HUES64 (cell line): Measurements from ENCODE around the gene GRB7. TPM values are rescaled to one million over a fixed set of nuclear protein-coding genes. Genes with fewer than 3 reads are reported as not detected.
"Not testable (repeated sequence)": the region's sequence is repeated elsewhere in the genome, so short reads cannot be mapped to it uniquely, and the experiment has no call there.

Experiments
- H3K27ac ChIP-seq: 2 replicates; pipeline ENCODE4 v1.7.0; 2013; ENCODE audit warnings: low read depth, low read length, inconsistent platforms
- H3K27me3 ChIP-seq: 2 replicates; pipeline ENCODE4 v1.6.1; 2013; ENCODE audit warnings: mild to moderate bottlenecking, low read length; ENCODE audit not compliant: insufficient read depth
- H3K36me3 ChIP-seq: 2 replicates; pipeline ENCODE4 v1.6.1; 2013; ENCODE audit warnings: mild to moderate bottlenecking, low read length; ENCODE audit not compliant: insufficient read depth
- H3K4me1 ChIP-seq: 2 replicates; pipeline ENCODE4 v1.6.1; 2013; ENCODE audit warnings: mild to moderate bottlenecking, low read length, moderate library complexity; ENCODE audit not compliant: insufficient read depth
- H3K4me3 ChIP-seq: 2 replicates; pipeline ENCODE4 v1.5.1; 2013; ENCODE audit warnings: mild to moderate bottlenecking, low read length, moderate library complexity
- H3K9ac ChIP-seq: 2 replicates; pipeline ENCODE4 v1.6.1; 2013; ENCODE audit warnings: mild to moderate bottlenecking, low read depth, low read length
- H3K9me3 ChIP-seq: 2 replicates; pipeline ENCODE4 v1.6.1; 2013; ENCODE audit warnings: low read depth, low read length; ENCODE audit not compliant: insufficient read depth
- WGBS: fragments of 150-250, 120-280 bp; methylation state at CpG from one replicate; pipeline ENCODE4 v1.1.7; 2013; ENCODE audit warnings: missing lambda C conversion rate; 5-methylcytosine and 5-hydroxymethylcytosine counted together
- polyA plus RNA-seq, 2 experiments: library from polyadenylated mRNA; stranded (reverse); fragments of 50-300 nt; gene quantifications; one replicate each; pipeline ENCODE4 v1.2.3, GENCODE V29; 2013

Gene GRB7
- polyA plus RNA-seq (2013, experiment 1 of 2), result 15.8 TPM
- 14.2 TPM for polyA plus RNA-seq (2013, experiment 2 of 2)

GRCh38 chr17:39737760-39738567 lies at the start of gene GRB7:
TSS of gene GRB7 (plus strand) at chr17:39737938. CDS start at chr17:39742302, 4,364 bp downstream.
- Histone ChIP-seq H3K27ac (peak within 1 kb of the TSS; percentile 94; the same call in 1 of the 2 replicates), H3K9me3 (no peaks in the 10 kb centered on the region), H3K4me1 (peaks cover 16% of the 10 kb centered on the region), H3K36me3 (peaks cover 12% of the 10 kb centered on the region), H3K4me3 (peak within 1 kb of the TSS; percentile 85), H3K27me3 (peaks cover 5% of the 10 kb centered on the region; the same call in 1 of the 2 replicates), H3K9ac (peak within 1 kb of the TSS; percentile 78)
- WGBS, result 3% methylated on average over 34 of the region's 34 CpGs

- Histone ChIP-seq H3K36me3 (peaks cover 8% of the 10 kb centered on the region; the same call in 1 of the 2 replicates), H3K4me1 (peaks cover 19% of the 10 kb centered on the region), H3K9me3 (no peaks in the 10 kb centered on the region), H3K27ac (peak overlapping the region; percentile 100), H3K9ac (peak overlapping the region; percentile 79), H3K4me3 (peak overlapping the region; percentile 66), H3K27me3 (no peaks in the 10 kb centered on the region)
- WGBS, result 8% methylated on average over 5 of the region's 6 CpGs
Measured at GRCh38 chr17:39688475-39688835, 49.3 kb upstream of the GRB7 start.

GRCh38 chr17:39688945-39689344 lies 48.8 kb upstream of the GRB7 start:
- H3K9ac ChIP-seq, result peak overlapping the region; percentile 79
- H3K9me3 ChIP-seq, result no peaks in the 10 kb centered on the region
- peak overlapping the region; percentile 100 for H3K27ac ChIP-seq
- peaks cover 6% of the 10 kb centered on the region; the same call in 1 of the 2 replicates for H3K36me3 ChIP-seq
- no peaks in the 10 kb centered on the region for H3K27me3 ChIP-seq
- peak overlapping the region; percentile 66 for H3K4me3 ChIP-seq
- peaks cover 19% of the 10 kb centered on the region for H3K4me1 ChIP-seq
- WGBS, result 0% methylated on average over 2 of the region's 3 CpGs

- WGBS, result 88% methylated on average over 5 of the region's 5 CpGs
- Histone ChIP-seq H3K4me3 (no peak overlapping the region), H3K27ac (peak overlapping the region; percentile 92), H3K27me3 (no peaks in the 10 kb centered on the region), H3K4me1 (peaks cover 40% of the 10 kb centered on the region), H3K36me3 (no peaks in the 10 kb centered on the region), H3K9ac (peak overlapping the region; percentile 9; the same call in 1 of the 2 replicates), H3K9me3 (no peaks in the 10 kb centered on the region)
Measured at GRCh38 chr17:39694593-39694992, 43.1 kb upstream of the GRB7 start.

- Histone ChIP-seq H3K27ac (peak overlapping the region; percentile 92), H3K9me3 (no peaks in the 10 kb centered on the region), H3K9ac (peak overlapping the region; percentile 9; the same call in 1 of the 2 replicates), H3K4me3 (no peak overlapping the region), H3K4me1 (peaks cover 35% of the 10 kb centered on the region), H3K27me3 (no peaks in the 10 kb centered on the region), H3K36me3 (no peaks in the 10 kb centered on the region)
- 68% methylated on average over 2 of the region's 2 CpGs for WGBS
Measured at GRCh38 chr17:39695089-39695474, 42.7 kb upstream of the GRB7 start.

GRCh38 chr17:39696731-39697130 lies 41.0 kb upstream of the GRB7 start:
- WGBS, result 68% methylated on average over 6 of the region's 6 CpGs

GRCh38 chr17:39697961-39698360 lies 39.8 kb upstream of the GRB7 start:
- H3K36me3 ChIP-seq, result peaks cover 4% of the 10 kb centered on the region
- H3K4me3 ChIP-seq, result no peak overlapping the region
- H3K9ac ChIP-seq, result no peak overlapping the region
- no peak overlapping the region for H3K27ac ChIP-seq
- H3K9me3 ChIP-seq, result no peaks in the 10 kb centered on the region
- H3K4me1 ChIP-seq, result peaks cover 41% of the 10 kb centered on the region
- no peaks in the 10 kb centered on the region for H3K27me3 ChIP-seq
- 95% methylated on average over 5 of the region's 5 CpGs for WGBS

More at GRCh38 chr17:39696731-39697130, 41.0 kb upstream of the GRB7 start:
- Histone ChIP-seq H3K27ac (peak overlapping the region; percentile 68), H3K36me3 (no peaks in the 10 kb centered on the region), H3K9me3 (no peaks in the 10 kb centered on the region), H3K4me1 (peaks cover 31% of the 10 kb centered on the region), H3K27me3 (no peaks in the 10 kb centered on the region), H3K9ac (no peak overlapping the region), H3K4me3 (no peak overlapping the region)

GRCh38 chr17:39699157-39699817 lies 38.5 kb upstream of the GRB7 start:
- Histone ChIP-seq H3K4me1 (peaks cover 46% of the 10 kb centered on the region), H3K4me3 (peak overlapping the region; percentile 85), H3K9ac (peak overlapping the region; percentile 82), H3K27ac (peak overlapping the region; percentile 84)
- WGBS, result 41% methylated on average over 11 of the region's 11 CpGs
- not testable (repeated sequence) for H3K27me3 ChIP-seq, H3K9me3 ChIP-seq, H3K36me3 ChIP-seq

GRCh38 chr17:39699818-39700147 lies 38.0 kb upstream of the GRB7 start, which contains the start of gene ERBB2:
TSS of gene ERBB2 (plus strand) at chr17:39700064. CDS start at chr17:39700239, 175 bp downstream.
- Histone ChIP-seq H3K27ac (peak within 1 kb of the TSS; percentile 84), H3K4me1 (peaks cover 46% of the 10 kb centered on the region), H3K9me3 (no peaks in the 10 kb centered on the region), H3K36me3 (peaks cover 5% of the 10 kb centered on the region), H3K27me3 (no peaks in the 10 kb centered on the region), H3K4me3 (peak within 1 kb of the TSS; percentile 85), H3K9ac (peak within 1 kb of the TSS; percentile 82)
- WGBS, result under 1% methylated on average over 20 of the region's 20 CpGs

- H3K4me3 ChIP-seq, result peak overlapping the region; percentile 85
- H3K27ac ChIP-seq, result peak overlapping the region; percentile 84
- H3K9ac ChIP-seq, result peak overlapping the region; percentile 82
- no peaks in the 10 kb centered on the region for H3K9me3 ChIP-seq
- H3K27me3 ChIP-seq, result no peaks in the 10 kb centered on the region
- H3K4me1 ChIP-seq, result peaks cover 45% of the 10 kb centered on the region
- under 1% methylated on average over 55 of the region's 57 CpGs for whole genome bisulfite sequencing
- H3K36me3 ChIP-seq, result peaks cover 5% of the 10 kb centered on the region
Measured at GRCh38 chr17:39700148-39700987, 37.4 kb upstream of the GRB7 start.
